ENCODE results near the gene RFNG.

DNA sequence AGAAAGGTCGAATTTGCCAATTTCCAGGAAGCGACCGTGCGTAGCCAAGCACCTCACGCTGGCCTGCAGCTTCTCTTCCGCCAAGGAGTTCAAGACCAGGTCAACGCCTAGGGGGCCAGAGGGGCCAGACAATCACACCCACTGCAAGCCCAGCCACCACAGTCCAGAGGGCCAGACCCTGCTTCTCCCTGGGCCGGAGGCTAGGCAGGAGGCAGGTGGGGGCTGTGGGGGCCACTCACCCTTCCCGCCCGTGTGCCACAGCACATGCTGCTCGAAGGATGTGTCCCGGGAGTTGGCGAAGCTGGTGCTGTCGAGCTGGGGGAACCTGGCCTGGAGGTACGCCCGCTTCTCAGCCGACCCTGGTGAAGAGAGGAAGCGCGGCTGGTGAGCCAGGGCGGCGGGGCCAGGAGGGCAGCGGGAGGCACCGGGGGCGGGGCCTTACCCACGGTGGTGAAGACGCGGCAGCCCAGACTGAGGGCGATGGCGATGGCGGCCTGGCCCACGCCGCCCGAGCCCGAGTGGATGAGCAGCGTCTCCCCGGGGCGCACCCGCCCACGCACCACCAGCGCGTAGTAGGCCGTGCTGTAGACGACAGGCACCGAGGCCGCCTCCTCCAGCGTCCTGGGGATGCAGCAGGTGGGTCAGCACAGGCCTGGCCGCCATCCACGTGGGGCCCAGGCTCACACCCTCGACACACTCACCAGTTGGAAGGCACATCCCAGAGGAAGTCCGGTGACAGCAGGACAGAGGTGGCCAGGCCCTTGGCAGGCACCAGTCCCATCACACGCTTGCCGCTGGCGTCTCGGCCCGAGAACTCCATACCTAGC lies 32.1 kb upstream of the RFNG start:
- TF ChIP-seq, protein P1, sequence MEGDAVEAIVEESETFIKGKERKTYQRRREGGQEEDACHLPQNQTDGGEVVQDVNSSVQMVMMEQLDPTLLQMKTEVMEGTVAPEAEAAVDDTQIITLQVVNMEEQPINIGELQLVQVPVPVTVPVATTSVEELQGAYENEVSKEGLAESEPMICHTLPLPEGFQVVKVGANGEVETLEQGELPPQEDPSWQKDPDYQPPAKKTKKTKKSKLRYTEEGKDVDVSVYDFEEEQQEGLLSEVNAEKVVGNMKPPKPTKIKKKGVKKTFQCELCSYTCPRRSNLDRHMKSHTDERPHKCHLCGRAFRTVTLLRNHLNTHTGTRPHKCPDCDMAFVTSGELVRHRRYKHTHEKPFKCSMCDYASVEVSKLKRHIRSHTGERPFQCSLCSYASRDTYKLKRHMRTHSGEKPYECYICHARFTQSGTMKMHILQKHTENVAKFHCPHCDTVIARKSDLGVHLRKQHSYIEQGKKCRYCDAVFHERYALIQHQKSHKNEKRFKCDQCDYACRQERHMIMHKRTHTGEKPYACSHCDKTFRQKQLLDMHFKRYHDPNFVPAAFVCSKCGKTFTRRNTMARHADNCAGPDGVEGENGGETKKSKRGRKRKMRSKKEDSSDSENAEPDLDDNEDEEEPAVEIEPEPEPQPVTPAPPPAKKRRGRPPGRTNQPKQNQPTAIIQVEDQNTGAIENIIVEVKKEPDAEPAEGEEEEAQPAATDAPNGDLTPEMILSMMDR (IDR thresholded peaks at IDR 0.05): no peak
- TF ChIP-seq EZH2 (IDR thresholded peaks at IDR 0.05; ENCODE audit: borderline replicate concordance, insufficient read depth, low read depth, low read length, poor library complexity, severe bottlenecking): no peak
